NCI-H2081 treated with DMSO at 0.1 percent for 48 hours (cell line): ENCODE measurements around the gene DBNL.
A peak's percentile ranks its signal among the peaks of the same experiment; 100 is the strongest.
"Not testable (repeated sequence)": the region's sequence is repeated elsewhere in the genome, so short reads cannot be mapped to it uniquely, and the experiment has no call there.

Experiments
- DNase-seq: peaks from one replicate; lab custom pipeline; 2025; lab: John Stamatoyannopoulos, UW

DBNL gene

DNA sequence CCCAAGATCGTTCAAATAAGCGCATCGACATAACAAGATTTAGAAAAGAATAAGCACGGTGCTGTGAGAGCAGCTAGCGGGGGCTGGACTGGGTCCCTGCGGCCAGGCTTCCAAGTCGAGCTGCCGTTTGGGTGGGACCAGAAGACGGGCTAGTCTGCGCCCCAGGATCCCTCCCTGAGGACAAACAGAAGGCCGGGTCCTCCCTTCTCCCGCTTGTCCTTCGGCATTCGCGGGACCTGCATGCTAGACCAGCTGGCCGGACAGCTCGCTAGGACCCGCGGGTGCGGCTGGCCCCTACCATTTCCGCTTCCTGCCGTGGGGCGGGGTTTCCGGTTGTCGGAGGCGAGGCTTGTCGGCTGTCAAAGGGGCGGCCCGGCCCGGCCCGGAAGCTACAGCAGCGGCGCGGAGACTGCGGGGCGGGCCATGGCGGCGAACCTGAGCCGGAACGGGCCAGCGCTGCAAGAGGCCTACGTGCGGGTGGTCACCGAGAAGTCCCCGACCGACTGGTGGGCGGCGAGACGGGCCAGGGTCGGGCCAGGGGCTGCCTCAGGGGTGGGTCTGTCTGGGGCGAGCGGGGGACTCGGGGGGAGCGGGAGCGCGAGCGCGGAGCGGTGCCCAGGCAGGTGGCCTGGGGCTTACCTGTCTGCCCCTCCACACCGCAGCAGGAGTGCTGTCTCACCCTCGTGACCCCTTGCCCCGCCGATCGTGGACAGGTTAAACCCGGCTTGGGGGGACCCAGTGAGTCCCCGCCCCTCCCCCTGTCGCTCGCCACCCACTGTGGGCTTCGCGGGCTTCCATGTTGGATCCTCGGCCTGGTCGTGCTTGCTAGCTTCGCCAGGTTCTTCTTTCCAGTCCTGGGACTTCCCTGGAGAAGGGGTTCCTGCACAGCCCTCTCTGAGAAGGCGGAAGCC, at the start of gene DBNL:
Gene DBNL, plus strand, starts transcription at position 388 of the 911 bp plus-strand sequence. Its CDS starts 36 bp downstream, at position 424.
- DNase-seq: peak; percentile 72

DNA sequence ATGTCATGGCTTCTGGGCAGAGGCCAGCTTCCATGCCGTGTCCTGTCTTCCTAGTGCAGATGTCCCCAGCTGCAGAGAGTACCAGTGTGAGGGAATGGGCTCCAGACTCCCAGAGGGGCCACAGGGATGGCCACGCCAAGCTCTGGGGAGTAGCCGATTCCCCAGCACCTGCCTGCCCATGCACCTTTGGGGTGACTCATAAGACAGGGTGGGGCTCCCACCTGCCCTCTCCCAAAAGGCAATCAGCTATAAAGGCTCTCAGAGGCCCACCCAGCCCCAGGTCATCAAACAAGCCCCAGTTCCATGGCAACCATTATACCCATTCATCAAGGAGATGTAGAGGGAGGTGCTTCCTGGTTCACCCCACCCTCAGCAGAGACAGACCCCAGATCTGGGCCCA, 47.0 kb upstream of the DBNL start, which contains the start of gene SPDYE1:
Gene SPDYE1, plus strand, starts transcription at position 366 of the 400 bp plus-strand sequence. CDS start 2,053 bp downstream, outside the sequence.
- not testable (repeated sequence) for DNase-seq

- DNase-seq: not testable (repeated sequence)
These were observed 32.4 kb upstream of the DBNL start for GRCh38 chr7:44012081-44012480.

- not testable (repeated sequence) for DNase-seq
These were observed 29.4 kb upstream of the DBNL start for GRCh38 chr7:44015090-44015489.

DNA sequence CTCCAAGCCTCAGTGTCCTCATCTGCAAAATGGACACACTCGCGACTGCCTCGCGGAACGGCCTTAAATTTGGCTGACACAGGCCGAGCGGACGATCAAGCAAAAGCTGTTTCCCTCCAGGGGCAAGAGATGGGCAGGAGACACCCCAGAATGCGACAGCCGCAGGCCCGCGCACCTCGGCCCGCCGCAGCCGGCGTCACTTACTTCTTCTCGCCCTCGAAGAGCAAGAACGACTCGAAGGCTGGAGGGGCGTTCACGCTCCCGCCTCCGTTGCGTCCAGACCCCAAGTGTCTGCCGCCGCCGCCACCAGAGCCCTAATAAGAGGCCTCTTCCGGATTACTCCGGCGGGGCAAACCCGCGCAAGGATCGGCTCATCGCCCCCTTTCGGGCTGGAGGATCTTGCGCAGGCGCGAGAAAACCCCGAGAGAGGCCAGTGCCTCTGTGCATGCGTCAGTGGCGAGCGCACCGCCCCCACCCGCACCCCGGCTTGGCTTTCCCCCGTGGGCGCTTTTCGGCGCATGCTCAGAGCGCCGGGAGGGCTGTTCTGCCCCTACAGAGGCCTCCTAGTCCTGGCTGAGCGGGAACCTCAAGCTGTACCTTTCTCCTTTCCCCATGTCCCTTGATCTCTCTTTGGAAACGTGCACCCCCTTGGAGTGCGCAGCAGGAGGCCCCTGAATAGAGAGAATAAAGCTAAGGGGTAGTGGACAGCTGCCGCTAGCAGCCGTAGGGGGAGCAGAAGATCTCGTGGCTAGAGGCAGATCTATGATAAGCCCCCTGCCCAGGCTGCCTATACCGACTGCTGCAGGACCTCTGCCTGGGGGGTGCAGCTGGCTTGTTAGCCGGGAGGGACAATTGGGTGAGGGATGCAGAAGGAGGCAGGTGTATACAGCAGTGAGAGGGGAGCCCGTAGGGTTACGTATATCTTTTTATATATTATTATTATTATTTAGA, 25.4 kb upstream of the DBNL start:
- peak; percentile 91 for DNase-seq

DNA sequence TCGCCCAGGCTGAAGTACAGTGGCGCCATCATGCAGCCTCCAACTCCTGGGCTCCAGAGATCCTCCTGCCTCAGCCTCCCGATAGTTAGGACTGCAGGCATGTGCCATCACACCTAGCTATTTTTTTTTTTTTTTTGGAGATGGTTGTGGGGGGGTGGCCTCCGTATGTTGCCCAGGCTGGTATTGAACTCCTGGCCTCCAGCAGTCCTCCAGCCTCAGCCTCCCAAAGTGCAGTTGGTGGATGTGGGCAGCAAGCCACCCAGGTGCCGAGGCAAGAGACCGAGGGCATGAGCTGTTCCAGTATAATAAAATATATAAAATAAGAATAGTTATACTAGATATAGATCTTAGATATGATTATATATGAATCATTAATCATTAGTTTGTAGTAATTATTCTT, 24.7 kb upstream of the DBNL start:
- DNase-seq: not testable (repeated sequence)

- not testable (repeated sequence) for DNase-seq
These were observed 22.4 kb upstream of the DBNL start for GRCh38 chr7:44022069-44022468.

DNA sequence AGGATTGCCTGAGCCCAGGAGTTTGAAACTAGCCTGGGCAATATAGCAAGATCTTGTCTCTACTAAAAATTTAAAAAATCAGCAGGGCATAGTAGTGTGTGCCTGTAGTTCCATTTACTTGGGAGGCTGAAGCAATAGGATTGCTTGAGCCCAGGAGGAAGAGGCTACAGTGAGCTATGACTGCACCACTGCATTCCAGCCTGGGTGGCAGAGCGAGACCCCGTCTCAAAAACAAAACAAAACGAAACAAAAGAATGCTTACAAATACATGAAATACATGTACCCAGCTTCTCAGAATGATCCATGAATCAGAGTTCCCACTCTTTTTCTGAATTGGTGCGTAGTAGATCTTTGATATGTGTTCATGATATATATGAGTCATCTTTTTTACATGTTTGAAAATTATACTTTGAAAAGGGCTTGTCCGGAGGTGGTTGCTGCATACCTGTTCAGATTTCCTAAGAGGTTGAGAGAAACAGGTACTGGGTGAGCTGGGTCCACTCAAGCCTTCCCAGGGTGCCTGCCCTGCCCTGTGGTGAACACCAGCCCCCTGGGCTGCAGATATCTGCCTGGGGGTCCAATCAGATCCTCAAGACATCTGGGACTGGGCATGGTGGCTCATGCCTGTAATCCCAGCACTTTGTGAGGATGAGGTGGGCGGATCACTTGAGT, 21.6 kb upstream of the DBNL start:
- not testable (repeated sequence) for DNase-seq

DNA sequence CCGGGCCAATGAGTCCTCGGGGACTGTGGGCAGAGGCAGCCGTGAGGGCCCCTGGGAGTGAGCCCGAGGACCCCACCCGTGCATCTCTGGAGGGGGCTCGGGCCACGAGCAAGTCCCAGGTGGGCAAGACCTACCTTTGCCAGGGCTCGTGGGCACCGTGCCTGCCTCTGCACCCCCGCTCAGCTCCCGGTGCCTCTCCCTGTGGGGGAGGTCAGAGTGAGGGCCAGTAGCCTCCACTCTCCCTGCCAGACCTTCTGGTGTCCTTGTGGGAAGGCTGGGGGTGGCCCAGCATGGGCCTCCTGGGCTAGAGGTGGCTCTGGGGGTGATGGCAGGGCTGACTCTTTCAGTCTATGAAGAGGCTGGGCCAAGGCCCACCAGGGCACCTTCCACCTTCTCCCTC, 15.1 kb upstream of the DBNL start:
- not testable (repeated sequence) for DNase-seq

DNA sequence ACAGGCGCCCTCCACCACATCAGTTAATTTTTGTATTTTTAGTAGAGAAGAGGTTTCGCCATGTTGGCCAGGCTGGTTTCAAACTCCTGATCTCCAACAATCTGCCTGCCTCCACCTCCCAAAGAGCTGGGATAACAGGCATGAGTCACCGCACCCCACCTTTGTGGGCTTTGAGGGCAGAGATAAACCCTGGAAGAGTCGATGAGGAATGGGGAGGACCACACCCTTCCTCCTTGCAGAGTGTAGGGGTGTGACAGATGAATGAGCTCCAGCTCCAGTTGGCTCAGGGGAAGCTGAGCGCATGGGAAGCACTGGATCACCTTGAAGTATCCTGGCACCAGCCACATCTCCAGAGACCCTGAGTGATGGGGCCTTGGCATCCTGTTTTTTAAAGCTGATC, 14.5 kb upstream of the DBNL start:
- not testable (repeated sequence) for DNase-seq

DNA sequence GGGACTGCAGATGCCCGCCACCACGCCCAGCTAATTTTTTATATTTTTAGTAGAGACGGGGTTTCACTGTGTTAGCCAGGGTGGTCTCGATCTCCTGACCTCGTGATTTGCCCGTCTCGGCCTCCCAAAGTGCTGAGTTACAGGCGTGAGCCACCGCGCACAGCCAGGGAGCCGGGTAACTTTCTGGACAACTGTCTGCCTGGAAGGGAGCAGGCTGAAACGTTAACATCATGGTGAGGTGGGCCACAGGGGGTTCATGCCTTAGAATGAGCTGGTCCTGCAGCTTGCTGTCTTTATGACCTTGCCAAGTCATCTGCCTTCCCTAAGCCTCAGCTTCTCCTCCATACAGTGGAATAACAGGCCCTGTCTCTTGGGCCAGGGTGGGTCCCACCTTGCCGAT, 13.2 kb upstream of the DBNL start:
- DNase-seq: not testable (repeated sequence)

DNA sequence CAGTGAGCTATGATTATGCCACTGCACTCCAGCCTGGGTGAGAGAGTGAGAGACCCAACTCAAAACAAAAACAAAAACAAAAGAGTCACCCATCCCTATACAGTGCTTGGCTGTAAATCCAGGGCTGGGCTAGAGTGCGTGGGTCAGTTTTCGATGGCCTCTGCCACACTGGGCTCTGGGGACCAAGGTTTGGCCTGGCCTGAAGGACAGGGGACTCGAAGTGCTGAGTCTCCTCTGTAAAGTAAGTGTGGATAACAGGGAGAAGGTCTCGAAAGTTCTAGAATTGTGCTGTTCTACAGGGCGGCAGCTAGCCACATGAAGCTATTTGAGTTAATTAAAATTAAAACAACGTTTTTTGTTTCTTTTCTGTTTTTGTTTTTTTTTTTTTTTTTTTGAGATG, 12.5 kb upstream of the DBNL start:
- not testable (repeated sequence) for DNase-seq

- DNase-seq: not testable (repeated sequence)
These were observed 10.3 kb upstream of the DBNL start for GRCh38 chr7:44033971-44034844.

DNA sequence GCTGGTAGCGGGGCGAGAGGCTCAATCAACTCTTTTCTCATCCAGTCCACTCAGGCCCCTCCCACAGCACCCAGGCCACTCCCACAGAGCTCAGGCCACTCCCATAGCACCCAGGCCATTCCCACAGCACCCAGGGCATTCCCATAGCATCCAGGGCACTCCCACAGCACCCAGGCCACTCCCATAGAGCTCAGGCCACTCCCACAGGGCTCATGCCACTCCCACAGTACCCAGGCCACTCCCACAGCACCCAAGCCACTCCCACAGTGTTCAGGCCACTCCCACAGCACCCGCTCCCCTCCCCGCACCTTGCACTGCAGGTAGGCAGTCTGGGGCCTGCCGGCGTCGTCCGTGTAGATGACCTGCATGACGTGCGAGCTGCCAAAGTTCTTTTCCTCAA, 8.1 kb upstream of the DBNL start:
- DNase-seq: not testable (repeated sequence)

GRCh38 chr7:44037951-44038350, 6.6 kb upstream of the DBNL start:
- not testable (repeated sequence) for DNase-seq

DNA sequence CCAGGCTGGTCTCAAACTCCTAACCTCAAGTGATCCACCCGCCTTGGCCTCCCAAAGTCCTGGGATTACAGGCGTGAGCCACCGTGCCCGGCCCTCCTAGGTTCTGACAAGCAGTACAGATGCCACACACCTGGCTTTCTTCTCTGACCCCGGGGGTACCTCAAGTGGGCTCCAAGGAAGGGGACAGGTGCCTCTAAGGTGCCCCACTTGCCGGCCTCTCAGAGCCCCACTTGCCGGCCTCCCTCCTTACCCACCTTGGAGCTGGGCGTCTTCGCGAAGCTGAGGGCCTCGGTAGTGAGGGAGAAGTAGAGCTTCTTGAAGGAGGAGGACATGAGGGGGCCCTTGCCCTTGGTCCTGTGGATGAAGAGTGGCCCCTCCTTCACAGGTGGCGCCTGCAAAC, 5.9 kb upstream of the DBNL start:
- DNase-seq: not testable (repeated sequence)

DNA sequence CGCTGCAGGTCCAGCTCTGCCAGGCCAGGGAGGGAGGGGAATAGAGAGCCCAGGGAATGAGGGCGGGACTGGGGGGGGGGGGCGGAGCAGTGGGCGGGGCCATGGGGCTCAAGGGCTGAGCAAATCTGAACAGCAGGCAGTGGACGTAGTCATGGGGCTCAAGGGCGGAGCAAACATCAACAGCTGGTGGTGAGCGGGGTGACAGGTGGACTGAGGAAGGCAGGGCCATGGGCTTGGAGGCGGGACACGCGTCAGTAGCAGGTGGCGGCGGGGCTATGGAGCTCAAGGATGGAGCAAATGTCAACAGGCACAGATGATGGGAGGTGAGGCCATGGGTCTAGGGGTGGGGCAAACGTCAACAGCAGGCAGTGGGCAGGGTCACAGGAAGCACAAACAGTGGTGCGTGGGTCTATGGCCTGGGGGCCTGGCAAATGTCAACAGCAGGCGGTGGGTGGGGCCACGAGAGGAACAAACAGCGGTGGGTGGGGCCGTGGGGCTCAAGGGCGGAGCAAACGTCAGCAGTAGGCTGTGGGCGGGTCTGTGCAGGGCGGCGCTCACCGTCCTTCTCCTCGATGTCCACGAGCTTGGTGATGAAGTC, 5.4 kb upstream of the DBNL start:
- peak; percentile 60 for DNase-seq

DNA sequence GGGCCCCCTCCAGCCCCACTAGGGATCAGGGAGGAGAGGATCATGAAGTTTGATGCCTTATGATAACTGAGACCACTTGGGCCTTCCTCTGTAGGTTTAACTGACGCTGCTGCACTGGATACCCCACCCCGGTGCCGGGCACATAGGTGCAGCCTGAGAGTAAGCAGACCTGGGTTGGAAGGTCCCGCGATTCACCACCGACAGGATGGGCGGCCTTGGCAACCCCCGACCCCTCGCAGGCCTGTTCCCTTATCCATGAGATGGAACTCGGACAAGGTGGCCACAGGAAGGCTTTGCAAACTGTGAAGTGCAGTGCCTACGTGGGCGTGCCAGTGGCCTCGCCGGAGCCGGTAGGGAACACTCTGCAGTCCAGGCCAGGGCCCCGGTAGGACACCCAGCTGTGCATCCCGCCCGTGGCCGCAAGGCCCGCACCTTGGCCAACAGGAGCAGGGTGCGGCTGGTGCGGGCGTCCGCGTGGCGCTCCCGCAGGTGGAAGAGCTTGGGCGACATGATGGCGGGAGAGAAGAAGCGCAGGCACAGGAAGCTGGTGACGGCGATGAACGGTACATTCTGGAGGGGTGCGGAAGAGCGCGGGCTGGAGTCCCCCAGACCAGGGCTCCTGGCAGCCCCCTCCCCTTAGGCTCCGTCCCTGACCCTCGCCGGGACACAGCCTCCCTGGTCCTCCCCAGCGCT, 4.6 kb upstream of the DBNL start:
- not testable (repeated sequence) for DNase-seq

DNA sequence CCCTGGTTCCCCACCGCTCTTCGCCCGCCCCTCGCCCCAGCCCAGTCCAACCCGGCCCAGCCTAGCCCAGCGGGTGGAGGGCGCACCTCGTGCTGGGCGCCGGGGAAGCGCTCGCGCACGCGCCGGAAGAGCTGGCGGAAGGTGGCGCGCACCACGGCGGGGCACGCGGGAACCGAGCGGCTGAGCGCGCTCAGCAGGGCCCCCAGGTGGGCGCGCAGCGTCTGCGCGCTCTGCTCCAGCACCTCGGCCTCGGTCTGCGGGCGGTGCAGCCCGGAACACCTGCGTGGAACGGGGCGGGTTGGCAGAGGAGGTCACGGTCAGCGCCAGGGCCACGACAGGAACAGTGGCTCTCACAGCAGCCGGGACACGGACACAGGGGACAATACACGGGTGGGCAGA, 4.0 kb upstream of the DBNL start:
- not testable (repeated sequence) for DNase-seq

- no peak for DNase-seq
These were observed 2.3 kb upstream of the DBNL start for GRCh38 chr7:44042221-44042620.
